CD8-positive, alpha-beta memory T cell (primary cell): ENCODE measurements around the gene ZDHHC17. TPM values are rescaled to one million over a fixed set of nuclear protein-coding genes. Genes with fewer than 3 reads are reported as not detected.

ENCODE experiments used
- CTCF ChIA-PET: fragments of 350-600 bp; sonication (Branson Sonifier 250); formaldehyde crosslinking; loops from one replicate; lab custom pipeline; 2021; ENCODE audit warnings: antibody characterized with exemption; lab: Charles Lee
- POLR2A ChIA-PET: fragments of 350-600 bp; sonication (Branson Sonifier 250); formaldehyde crosslinking; loops from one replicate; lab custom pipeline; 2021; ENCODE audit warnings: antibody characterized with exemption; lab: Charles Lee
- DNase-seq, 5 donors: peaks; one replicate each; pipeline versions ENCODE4 v3.0.0 to v3.0.0-alpha.2; 2020 to 2022; ENCODE audit warnings: mixed read lengths in 1 of 5
- H3K27ac ChIP-seq: one replicate; pipeline ENCODE4 v1.7.0; 2013; ENCODE audit warnings: low read depth, mild to moderate bottlenecking, low read length, moderate library complexity
- H3K27me3 ChIP-seq: 2 replicates; pipeline ENCODE4 v1.7.0; 2013; ENCODE audit warnings: low read length, mild to moderate bottlenecking; ENCODE audit not compliant: insufficient read depth, poor library complexity, severe bottlenecking
- H3K36me3 ChIP-seq: 2 replicates; pipeline ENCODE4 v1.7.0; 2013; ENCODE audit warnings: mild to moderate bottlenecking, low read length, moderate library complexity; ENCODE audit not compliant: insufficient read depth
- H3K4me1 ChIP-seq: 2 replicates; pipeline ENCODE4 v1.7.0; 2013; ENCODE audit warnings: mild to moderate bottlenecking, low read length, moderate library complexity; ENCODE audit not compliant: insufficient read depth
- H3K4me3 ChIP-seq: 2 replicates; pipeline ENCODE4 v1.7.0; 2013; ENCODE audit warnings: mild to moderate bottlenecking, low read length
- H3K9me3 ChIP-seq: 2 replicates; pipeline ENCODE4 v1.7.0; 2013; ENCODE audit warnings: mild to moderate bottlenecking, low read length
- H3K27ac Mint-ChIP-seq, 8 donors: one replicate each; pipeline ENCODE4 v1.8.0; 2020 to 2021; ENCODE audit warnings: mixed read lengths in 8 of 8, mild to moderate bottlenecking in 6 of 8, inconsistent platforms in 3 of 8, moderate library complexity in 3 of 8
- H3K27me3 Mint-ChIP-seq, 2 donors: one replicate each; pipeline ENCODE4 v1.8.0; 2020 to 2021; ENCODE audit warnings: mixed read lengths in 2 of 2, mild to moderate bottlenecking in 1 of 2, moderate library complexity in 1 of 2
- H3K36me3 Mint-ChIP-seq, 3 donors: one replicate each; pipeline ENCODE4 v1.8.0; 2020 to 2021; ENCODE audit warnings: mixed read lengths in 3 of 3, inconsistent platforms in 1 of 3, mild to moderate bottlenecking in 1 of 3
- H3K4me1 Mint-ChIP-seq, 3 donors: one replicate each; pipeline ENCODE4 v1.8.0; 2020 to 2021; ENCODE audit warnings: mixed read lengths in 3 of 3, inconsistent platforms in 1 of 3, mild to moderate bottlenecking in 1 of 3
- H3K4me3 Mint-ChIP-seq, 7 donors: one replicate each; pipeline ENCODE4 v1.8.0; 2020 to 2021; ENCODE audit warnings: mixed read lengths in 7 of 7, mild to moderate bottlenecking in 6 of 7, moderate library complexity in 4 of 7, inconsistent platforms in 2 of 7
- H3K9me3 Mint-ChIP-seq, 5 donors: one replicate each; pipeline ENCODE4 v1.8.0; 2020 to 2022; ENCODE audit warnings: mixed read lengths in 5 of 5, mild to moderate bottlenecking in 3 of 5, moderate library complexity in 2 of 5, inconsistent platforms in 1 of 5
- polyA plus RNA-seq: library from polyadenylated mRNA; unstranded; fragments of 300-500 nt; fragmentation: Illumina TruSeq; gene quantifications from one replicate; pipeline ENCODE4 v1.2.3, GENCODE V29; 2021
- total RNA-seq, 2 experiments: library from RNA; stranded (reverse); gene quantifications; one replicate each; pipeline ENCODE4 v1.2.3, GENCODE V29; 2021

Gene ZDHHC17
- total and polyA plus RNA-seq, 3 experiments from 2014 or later = 14.7 to 21.7 (median 21.4) TPM

GRCh38 chr12:76874491-76875190, 110.7 kb downstream of the ZDHHC17 start:
- no peak overlapping the region for H3K27ac Mint-ChIP-seq
- Histone ChIP-seq H3K9me3 (no peaks in the 10 kb centered on the region), H3K36me3 (no peaks in the 10 kb centered on the region), H3K4me1 (peaks cover 6% of the 10 kb centered on the region), H3K27ac (no peak overlapping the region), H3K4me3 (no peak overlapping the region), H3K27me3 (peaks cover 20% of the 10 kb centered on the region)
- DNase-seq = no peak
- POLR2A ChIA-PET = no interaction called here
- peaks cover 0 to 2% (median 0%) of the 10 kb centered on the region in 3 donors for H3K36me3 Mint-ChIP-seq
- peaks cover 37 to 78% of the 10 kb centered on the region in 2 donors for H3K27me3 Mint-ChIP-seq
- peaks cover 0 to 1% (median 0%) of the 10 kb centered on the region in 5 donors for H3K9me3 Mint-ChIP-seq
- no peak overlapping the region for H3K4me3 Mint-ChIP-seq
- peaks cover 10 to 19% (median 12%) of the 10 kb centered on the region in 3 donors for H3K4me1 Mint-ChIP-seq
- CTCF ChIA-PET = no interaction called here

- Mint-ChIP-seq H3K9me3 (peaks cover 0 to 1% (median 0%) of the 10 kb centered on the region in 5 donors), H3K36me3 (peaks cover 0 to 2% (median 0%) of the 10 kb centered on the region in 3 donors), H3K4me3 (peak overlapping the region in 1 of 7 donors; percentile 28), H3K4me1 (peaks cover 12 to 22% (median 13%) of the 10 kb centered on the region in 3 donors), H3K27ac (no peak overlapping the region), H3K27me3 (peaks cover 37 to 85% of the 10 kb centered on the region in 2 donors)
- POLR2A ChIA-PET = no interaction called here
- Histone ChIP-seq H3K4me1 (peaks cover 6% of the 10 kb centered on the region), H3K27ac (no peak overlapping the region), H3K9me3 (no peaks in the 10 kb centered on the region), H3K36me3 (no peaks in the 10 kb centered on the region), H3K27me3 (peaks cover 20% of the 10 kb centered on the region), H3K4me3 (no peak overlapping the region)
- CTCF ChIA-PET = no interaction called here
- no peak for DNase-seq
Measured at GRCh38 chr12:76876696-76877229, 112.8 kb downstream of the ZDHHC17 start.

- Histone ChIP-seq H3K36me3 (no peaks in the 10 kb centered on the region), H3K9me3 (no peaks in the 10 kb centered on the region), H3K4me3 (peak overlapping the region; percentile 60), H3K27me3 (peaks cover 20% of the 10 kb centered on the region), H3K4me1 (peaks cover 6% of the 10 kb centered on the region), H3K27ac (no peak overlapping the region)
- H3K4me1 Mint-ChIP-seq = peaks cover 12 to 22% (median 13%) of the 10 kb centered on the region in 3 donors
- H3K27ac Mint-ChIP-seq = no peak overlapping the region
- POLR2A ChIA-PET = no interaction called here
- DNase-seq = peak in 1 of 5 donors; percentile 18
- peak overlapping the region; percentile 84 to 93 (median 87) for H3K4me3 Mint-ChIP-seq
- H3K9me3 Mint-ChIP-seq = no peaks in the 10 kb centered on the region
- H3K36me3 Mint-ChIP-seq = no peaks in the 10 kb centered on the region
- peaks cover 40 to 78% of the 10 kb centered on the region in 2 donors for H3K27me3 Mint-ChIP-seq
- CTCF ChIA-PET = no interaction called here
Measured at GRCh38 chr12:76878099-76878898, 114.4 kb downstream of the ZDHHC17 start.

GRCh38 chr12:76878899-76879709, 115.2 kb downstream of the ZDHHC17 start, which contains the start of gene CSRP2:
CSRP2 (minus strand) TSS chr12:76879019; CDS start chr12:76866260, 12,759 bp downstream.
- Mint-ChIP-seq H3K9me3 (no peaks in the 10 kb centered on the region), H3K36me3 (no peaks in the 10 kb centered on the region), H3K27me3 (peaks cover 43 to 77% of the 10 kb centered on the region in 2 donors), H3K4me3 (peak within 1 kb of the TSS; percentile 84 to 93 (median 87)), H3K4me1 (peaks cover 12 to 22% (median 13%) of the 10 kb centered on the region in 3 donors), H3K27ac (no peak within 1 kb of the TSS)
- Histone ChIP-seq H3K4me3 (peak within 1 kb of the TSS; percentile 60), H3K4me1 (peaks cover 6% of the 10 kb centered on the region), H3K36me3 (no peaks in the 10 kb centered on the region), H3K9me3 (no peaks in the 10 kb centered on the region), H3K27ac (no peak within 1 kb of the TSS), H3K27me3 (peaks cover 20% of the 10 kb centered on the region)
- peak; percentile 18 to 61 (median 34) for DNase-seq
- CTCF ChIA-PET = no interaction called here
- POLR2A ChIA-PET = no interaction called here

- CTCF ChIA-PET = no interaction called here
- Mint-ChIP-seq H3K4me3 (peak overlapping the region; percentile 61 to 84 (median 80)), H3K27ac (peak overlapping the region in 1 of 8 donors; percentile 66), H3K9me3 (no peaks in the 10 kb centered on the region), H3K27me3 (peaks cover 40 to 71% of the 10 kb centered on the region in 2 donors), H3K36me3 (no peaks in the 10 kb centered on the region), H3K4me1 (peaks cover 12 to 22% (median 13%) of the 10 kb centered on the region in 3 donors)
- Histone ChIP-seq H3K27ac (no peak overlapping the region), H3K4me3 (no peak overlapping the region), H3K9me3 (no peaks in the 10 kb centered on the region), H3K27me3 (peaks cover 20% of the 10 kb centered on the region), H3K36me3 (no peaks in the 10 kb centered on the region), H3K4me1 (peaks cover 6% of the 10 kb centered on the region)
- no peak for DNase-seq
- POLR2A ChIA-PET = no interaction called here
Measured at GRCh38 chr12:76879710-76880518, 116.0 kb downstream of the ZDHHC17 start.

- Mint-ChIP-seq H3K4me3 (peak overlapping the region in 4 of 7 donors; percentile 12 to 84 (median 47)), H3K9me3 (no peaks in the 10 kb centered on the region), H3K36me3 (no peaks in the 10 kb centered on the region), H3K27ac (peak overlapping the region in 1 of 8 donors; percentile 66), H3K27me3 (peaks cover 35 to 71% of the 10 kb centered on the region in 2 donors), H3K4me1 (peaks cover 12 to 22% (median 13%) of the 10 kb centered on the region in 3 donors)
- no peak for DNase-seq
- Histone ChIP-seq H3K9me3 (no peaks in the 10 kb centered on the region), H3K27ac (no peak overlapping the region), H3K4me3 (no peak overlapping the region), H3K4me1 (peaks cover 6% of the 10 kb centered on the region), H3K36me3 (no peaks in the 10 kb centered on the region), H3K27me3 (peaks cover 20% of the 10 kb centered on the region)
- POLR2A ChIA-PET = no interaction called here
- CTCF ChIA-PET = no interaction called here
Measured at GRCh38 chr12:76880519-76881023, 116.7 kb downstream of the ZDHHC17 start.

GRCh38 chr12:76881142-76881541, 117.2 kb downstream of the ZDHHC17 start:
- no peak for DNase-seq
- POLR2A ChIA-PET = no interaction called here
- Histone ChIP-seq H3K9me3 (no peaks in the 10 kb centered on the region), H3K27me3 (peaks cover 17% of the 10 kb centered on the region), H3K36me3 (no peaks in the 10 kb centered on the region), H3K27ac (no peak overlapping the region), H3K4me3 (no peak overlapping the region), H3K4me1 (peaks cover 6% of the 10 kb centered on the region)
- Mint-ChIP-seq H3K27ac (no peak overlapping the region), H3K4me1 (peaks cover 12 to 22% (median 13%) of the 10 kb centered on the region in 3 donors), H3K4me3 (peak overlapping the region in 1 of 7 donors; percentile 38), H3K9me3 (no peaks in the 10 kb centered on the region), H3K27me3 (peaks cover 37 to 73% of the 10 kb centered on the region in 2 donors), H3K36me3 (no peaks in the 10 kb centered on the region)
- CTCF ChIA-PET = no interaction called here
